M059J (cell line): ENCODE measurements around the gene PLIN4. TPM values are rescaled to one million over a fixed set of nuclear protein-coding genes. Genes with fewer than 3 reads are reported as not detected.

Experiments
- DNase-seq: peaks from one replicate; pipeline ENCODE4 v3.0.0-alpha.2; 2012; ENCODE audit warnings: low read depth
- total RNA-seq: library from RNA; depleted of rRNA; stranded (reverse); fragments of >200 nt; shearing (Covaris generic); gene quantifications from 2 replicates; pipeline ENCODE4 v1.2.3, GENCODE V29; 2014

Gene PLIN4
- total RNA-seq, 1 experiment from 2014 or later, result 0.02 TPM

- peak; percentile 43 for DNase-seq
Observed at GRCh38 chr19:4524808-4525562, 6.7 kb upstream of the PLIN4 start.

- peak; percentile 40 for DNase-seq
Observed at GRCh38 chr19:4523306-4524110, 5.2 kb upstream of the PLIN4 start.

GRCh38 chr19:4522291-4523002 lies 4.2 kb upstream of the PLIN4 start:
- DNase-seq, result no peak

- no peak for DNase-seq
Observed at GRCh38 chr19:4521888-4522242, 3.6 kb upstream of the PLIN4 start.

GRCh38 chr19:4521170-4521887 lies 3.0 kb upstream of the PLIN4 start:
- peak; percentile 44 for DNase-seq

- peak; percentile 57 for DNase-seq
Observed at GRCh38 chr19:4519521-4520277, 1.4 kb upstream of the PLIN4 start.

GRCh38 chr19:4519172-4519496 lies 848 bp upstream of the PLIN4 start:
- no peak for DNase-seq

GRCh38 chr19:4517451-4518057 lies 732 bp downstream of the PLIN4 start:
- DNase-seq, result no peak

GRCh38 chr19:4516939-4517300 lies 1.4 kb downstream of the PLIN4 start:
- DNase-seq, result no peak

GRCh38 chr19:4516199-4516938 lies 1.9 kb downstream of the PLIN4 start:
- no peak for DNase-seq

GRCh38 chr19:4515732-4516131 lies 2.6 kb downstream of the PLIN4 start:
- no peak for DNase-seq

GRCh38 chr19:4513248-4513647 lies 5.0 kb downstream of the PLIN4 start:
- no peak for DNase-seq

- no peak for DNase-seq
Observed at GRCh38 chr19:4512070-4512469, 6.2 kb downstream of the PLIN4 start.

- no peak for DNase-seq
Observed at GRCh38 chr19:4511300-4512054, 6.8 kb downstream of the PLIN4 start.

GRCh38 chr19:4510435-4511255 lies 7.6 kb downstream of the PLIN4 start:
- DNase-seq, result no peak

GRCh38 chr19:4508698-4509097 lies 9.6 kb downstream of the PLIN4 start:
- no peak for DNase-seq

GRCh38 chr19:4507804-4508203 lies 10.5 kb downstream of the PLIN4 start:
- DNase-seq, result no peak

GRCh38 chr19:4507150-4507452 lies 11.2 kb downstream of the PLIN4 start:
- DNase-seq, result no peak
